LNCaP clone FGC (cell line): Measurements from ENCODE around the gene GATA6.
A peak's percentile ranks its signal among the peaks of the same experiment; 100 is the strongest.
"Not testable (repeated sequence)": the region's sequence is repeated elsewhere in the genome, so short reads cannot be mapped to it uniquely, and the experiment has no call there.

Experiments
- DNase-seq: peaks from one replicate; pipeline ENCODE4 v3.0.0-alpha.2; 2011; ENCODE audit warnings: low read depth
- H3K4me3 ChIP-seq: 2 replicates; pipeline ENCODE4 v1.5.1; 2011; ENCODE audit warnings: mild to moderate bottlenecking, low read depth, low read length, control low read depth
- CTCF ChIP-seq: IDR thresholded peaks from 2 replicates; pipeline ENCODE4 v1.5.1; 2012; ENCODE audit warnings: mild to moderate bottlenecking; ENCODE audit not compliant: control insufficient read depth, insufficient read depth; ENCODE audit errors: extremely low read depth

Gene GATA6

GRCh38 chr18:22214731-22215528 lies 45.5 kb downstream of the GATA6 start:
- TF ChIP-seq CTCF, result no peak
- no peak overlapping the region for H3K4me3 ChIP-seq
- DNase-seq, result no peak

GRCh38 chr18:22218835-22219234 lies 49.4 kb downstream of the GATA6 start:
- no peak for TF ChIP-seq CTCF
- DNase-seq, result no peak
- no peak overlapping the region for H3K4me3 ChIP-seq

- no peak overlapping the region for H3K4me3 ChIP-seq
- DNase-seq, result no peak
- TF ChIP-seq CTCF, result 0 out of 2 replicates have a peak, but pooled peaks have one; percentile 3
Observed at GRCh38 chr18:22219568-22220355, 50.4 kb downstream of the GATA6 start.

- DNase-seq, H3K4me3 ChIP-seq: not testable (repeated sequence)
Observed at GRCh38 chr18:22220585-22220984, 51.2 kb downstream of the GATA6 start.

GRCh38 chr18:22221350-22221749 lies 52.0 kb downstream of the GATA6 start:
- TF ChIP-seq CTCF, result no peak
- H3K4me3 ChIP-seq, result no peak overlapping the region
- DNase-seq, result no peak

- H3K4me3 ChIP-seq, result no peak overlapping the region
- no peak for TF ChIP-seq CTCF
- DNase-seq, result no peak
Observed at GRCh38 chr18:22223254-22223964, 54.0 kb downstream of the GATA6 start.

GRCh38 chr18:22223965-22224322 lies 54.6 kb downstream of the GATA6 start:
- H3K4me3 ChIP-seq, result no peak overlapping the region
- no peak for DNase-seq
- no peak for TF ChIP-seq CTCF
